Right lung (tissue), 5 donors: ENCODE results near the gene GMDS. TPM values are rescaled to one million over a fixed set of nuclear protein-coding genes. Genes with fewer than 3 reads are reported as not detected.

Source experiments
- DNase-seq, 2 donors: peaks; one replicate each; pipeline ENCODE4 v3.0.0-alpha.2; 2013
- polyA plus RNA-seq, 5 donors: library from polyadenylated mRNA; unstranded; fragments of 120-200 nt; gene quantifications; one replicate each; pipeline versions ENCODE4 v1.2.1 to v1.2.3, GENCODE V29; 2013; ENCODE audit warnings: inconsistent platforms in 1 of 5, low replicate concordance in 1 of 5; ENCODE audit not compliant: insufficient read length in 5 of 5, insufficient read depth in 1 of 5

The GMDS gene
- polyA plus RNA-seq, 5 donors: 16.7 to 26.7 (median 20.5) TPM

GRCh38 chr6:1809291-1809988 lies 436.0 kb downstream of the GMDS start:
- no peak for DNase-seq

DNA sequence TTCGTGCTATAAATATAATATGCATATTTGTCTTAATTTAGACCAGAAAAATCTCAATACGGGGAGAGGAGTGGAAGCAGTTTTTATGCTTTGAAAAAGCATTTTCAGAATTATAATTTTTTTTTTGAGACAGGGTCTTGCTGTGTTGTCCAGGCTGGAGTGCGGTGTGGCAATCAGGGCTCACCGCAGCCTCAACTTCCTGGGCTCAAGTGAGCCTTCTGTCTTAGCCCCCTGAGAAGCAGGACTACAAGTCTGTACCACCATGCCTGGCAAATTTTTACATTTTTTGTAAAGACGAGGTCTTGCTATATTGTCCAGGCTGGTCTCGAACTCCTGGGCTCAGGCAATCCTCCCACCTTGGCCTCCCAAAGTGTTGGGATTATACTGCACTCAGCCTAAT lies 438.5 kb downstream of the GMDS start:
- no peak for DNase-seq

GRCh38 chr6:1802491-1803395 lies 442.7 kb downstream of the GMDS start:
- no peak for DNase-seq

- no peak for DNase-seq
Measured at GRCh38 chr6:1801401-1801800, 444.0 kb downstream of the GMDS start.

- no peak for DNase-seq
Measured at GRCh38 chr6:1800845-1801244, 444.6 kb downstream of the GMDS start.

DNA sequence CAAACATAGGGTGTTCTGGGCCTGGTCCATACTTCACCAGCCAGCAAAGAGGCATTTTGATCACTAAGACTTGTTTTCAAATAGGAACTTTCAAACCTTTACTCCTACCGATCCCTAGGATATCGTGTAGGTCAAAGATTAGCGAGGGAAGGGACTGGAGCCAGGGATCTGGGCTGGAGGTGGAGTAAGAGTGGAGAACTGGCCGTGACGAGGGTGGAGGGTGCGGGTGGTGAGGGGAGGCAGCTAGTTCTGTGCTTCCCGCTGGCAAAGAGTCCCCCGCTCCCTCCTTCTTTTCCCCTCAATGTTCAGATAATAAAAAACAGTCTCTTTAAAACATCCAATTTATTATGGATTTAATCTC lies 446.5 kb downstream of the GMDS start:
- no peak for DNase-seq

DNA sequence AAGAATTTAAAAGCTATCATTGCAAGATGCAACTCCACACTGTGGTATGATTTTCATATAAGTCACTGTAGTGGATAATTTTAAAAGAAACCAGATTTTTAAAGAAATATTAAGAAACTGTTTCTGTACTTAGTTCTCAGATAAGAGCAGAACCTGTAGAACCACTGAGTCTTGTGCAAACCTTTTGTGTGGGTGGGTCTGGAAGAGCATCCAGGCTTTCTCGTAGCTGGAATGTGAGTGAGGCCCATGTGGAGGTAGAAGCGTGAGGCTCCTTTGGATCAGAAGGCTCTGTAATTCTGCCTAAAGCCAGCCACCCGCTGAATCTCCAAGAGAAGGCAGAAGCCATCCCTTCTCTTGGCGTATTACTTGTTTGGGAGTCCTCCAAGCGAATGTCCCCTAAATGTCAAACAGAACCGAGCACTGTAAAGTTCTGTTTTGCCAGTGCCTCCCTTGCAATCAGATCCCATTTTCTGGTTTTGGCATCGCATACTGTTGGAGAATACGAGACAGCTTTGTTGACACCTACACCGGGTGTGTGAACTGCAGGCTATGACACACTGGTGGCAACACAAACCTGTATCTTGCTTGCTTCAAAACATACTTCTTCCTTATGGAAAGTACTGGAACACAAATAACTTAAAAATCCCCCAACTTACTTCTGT lies 447.0 kb downstream of the GMDS start:
- DNase-seq: no peak

GRCh38 chr6:1797801-1798200 lies 447.6 kb downstream of the GMDS start:
- no peak for DNase-seq

- DNase-seq: no peak
Measured at GRCh38 chr6:1796706-1797529, 448.5 kb downstream of the GMDS start.

DNA sequence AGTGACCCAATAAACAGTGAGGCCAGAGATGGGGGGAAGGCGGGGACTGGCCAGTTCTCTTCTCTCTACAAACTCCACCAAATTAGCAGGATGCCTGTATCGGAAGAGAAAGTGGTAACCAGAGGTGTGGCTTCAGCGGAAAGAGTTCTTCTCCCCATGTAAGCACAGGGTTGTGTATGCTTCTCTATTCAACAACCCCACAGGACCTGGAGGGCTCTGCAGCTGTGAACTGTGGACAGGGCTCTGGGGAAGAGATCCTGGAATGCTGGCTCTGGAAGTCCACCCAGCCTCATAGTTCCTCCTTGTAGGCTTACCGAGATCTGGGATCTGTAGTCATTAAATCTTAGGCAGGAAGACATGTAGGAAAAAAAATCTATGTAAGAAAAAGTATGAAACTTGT lies 449.5 kb downstream of the GMDS start:
- no peak for DNase-seq

GRCh38 chr6:1792989-1793388 lies 452.4 kb downstream of the GMDS start:
- DNase-seq: no peak

GRCh38 chr6:1790684-1791083 lies 454.7 kb downstream of the GMDS start:
- DNase-seq: no peak

DNA sequence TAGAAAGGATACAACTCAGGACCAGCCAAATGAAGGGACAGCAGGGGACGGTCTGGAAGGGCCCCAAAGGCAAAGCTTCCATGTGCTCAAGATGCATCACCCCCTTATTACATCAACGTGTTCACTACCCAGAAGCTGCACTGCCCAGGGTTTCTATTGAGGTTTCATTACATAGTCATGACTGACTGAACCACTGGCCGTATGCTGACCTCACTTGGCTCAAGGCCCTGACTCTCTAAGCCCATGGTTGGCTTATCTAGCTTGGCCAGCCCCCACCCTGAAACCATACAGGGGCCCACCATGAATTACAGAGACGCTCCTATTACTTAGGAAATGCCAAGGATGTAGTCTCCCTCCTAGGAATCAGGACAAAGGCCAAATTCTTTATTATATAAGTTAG lies 456.3 kb downstream of the GMDS start:
- no peak for DNase-seq

DNA sequence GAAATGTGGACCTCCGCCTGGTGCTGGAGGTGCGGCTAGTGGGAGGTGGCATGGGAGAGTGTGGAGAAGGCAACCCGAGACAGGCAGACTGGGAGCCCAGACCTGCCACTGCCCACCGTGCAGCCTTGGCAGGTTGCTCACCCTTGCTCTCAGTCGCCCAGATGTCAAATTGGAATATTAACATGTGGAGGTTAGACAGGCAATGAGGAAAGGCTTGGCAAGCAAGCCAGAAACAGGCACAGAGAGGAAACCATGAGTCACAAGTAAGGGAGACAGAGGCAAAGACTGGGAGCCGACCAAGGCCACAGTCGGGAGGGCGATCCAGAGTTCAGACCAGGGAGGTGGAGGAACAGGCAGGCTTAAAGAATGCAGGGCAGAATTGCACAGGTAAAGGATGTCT lies 457.5 kb downstream of the GMDS start:
- no peak for DNase-seq

GRCh38 chr6:1786455-1787453 lies 458.7 kb downstream of the GMDS start:
- no peak for DNase-seq

GRCh38 chr6:1784422-1784884 lies 461.0 kb downstream of the GMDS start:
- peak; percentile 55 to 64 for DNase-seq

- DNase-seq: no peak
Measured at GRCh38 chr6:1781817-1782184, 463.6 kb downstream of the GMDS start.

DNA sequence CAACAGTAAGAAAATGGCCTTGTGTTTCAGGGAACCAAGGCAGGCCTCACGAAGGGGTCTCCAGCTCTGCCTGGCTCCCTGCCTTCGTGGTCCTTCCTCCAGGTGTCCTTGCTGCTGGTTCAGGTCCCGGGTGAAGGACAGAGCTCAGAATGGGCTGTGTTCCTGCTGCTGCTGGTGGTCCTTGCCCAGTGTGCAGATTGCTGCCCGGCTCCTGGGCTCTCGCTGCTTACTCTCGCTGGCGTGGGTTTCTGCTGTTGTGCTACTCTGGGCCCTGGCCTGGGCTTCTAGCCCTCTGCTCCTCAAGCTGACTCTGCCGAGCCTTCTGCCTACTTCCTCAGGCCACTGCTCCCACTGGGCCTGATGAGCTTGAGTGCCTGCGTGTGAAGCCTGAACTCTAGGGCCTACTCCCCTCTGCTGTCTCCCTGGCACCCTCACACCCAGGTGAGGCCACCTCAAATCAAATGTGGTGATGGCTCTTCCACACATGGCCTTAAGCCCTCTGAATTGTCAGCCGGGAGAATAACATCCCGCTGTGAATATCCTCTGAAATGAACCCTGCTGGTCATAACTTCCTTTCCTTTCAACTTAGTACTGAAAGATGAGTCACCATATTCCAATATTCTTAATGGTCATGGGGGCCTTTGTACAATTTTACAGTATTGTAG lies 464.1 kb downstream of the GMDS start:
- DNase-seq: no peak

DNA sequence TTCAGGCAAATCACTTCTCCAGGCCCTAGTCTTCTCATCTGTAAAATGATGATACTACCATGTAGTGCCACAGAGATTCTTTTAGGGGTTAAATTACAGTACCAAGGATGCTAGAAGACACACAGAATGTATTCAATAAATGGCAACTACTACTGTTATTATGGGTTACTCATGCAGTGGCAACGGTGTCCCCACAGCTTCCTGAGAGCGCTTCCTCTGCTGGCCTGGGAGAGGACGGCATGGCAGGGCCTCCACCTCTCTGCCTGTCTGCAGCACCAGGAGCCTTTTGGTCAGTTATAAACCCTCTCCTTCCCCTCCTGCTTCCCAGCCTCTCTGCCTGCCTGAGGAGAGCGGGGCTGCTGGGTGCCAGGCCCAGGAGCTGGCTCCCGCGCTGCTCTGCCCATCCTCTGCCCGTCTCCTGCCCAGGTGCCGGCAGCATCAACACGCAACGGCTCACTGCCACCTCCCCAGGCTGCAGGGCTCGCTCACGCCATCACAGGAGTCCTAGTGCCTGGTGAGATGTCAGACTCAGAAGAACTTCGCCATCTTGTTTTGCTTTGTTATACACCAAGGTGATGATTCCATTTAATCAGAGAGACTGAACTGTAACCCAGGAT lies 465.0 kb downstream of the GMDS start:
- DNase-seq: no peak
